BJ (cell line): ENCODE data around the gene LRP1B. TPM values are rescaled to one million over a fixed set of nuclear protein-coding genes. Genes with fewer than 3 reads are reported as not detected.

Experiments
- CTCF ChIA-PET: fragments of 350-600 bp; formaldehyde crosslinking; extraction: SDS; loops from one replicate; lab custom pipeline; 2021; ENCODE audit warnings: antibody characterized with exemption, inconsistent platforms; lab: Yijun Ruan, JAX
- POLR2A ChIA-PET: fragments of 300-600 bp; sonication (Branson Sonifier 250); formaldehyde crosslinking; extraction: SDS; loops from one replicate; lab custom pipeline; 2021; ENCODE audit warnings: antibody characterized with exemption; lab: Charles Lee
- DNase-seq: peaks from one replicate; pipeline ENCODE4 v3.0.0-alpha.2; 2011; ENCODE audit warnings: low read depth
- H3K27me3 ChIP-seq: 2 replicates; pipeline ENCODE4 v1.6.0; 2011; ENCODE audit warnings: low read length; ENCODE audit not compliant: control insufficient read depth, insufficient read depth
- H3K36me3 ChIP-seq: 2 replicates; pipeline ENCODE4 v1.5.1; 2011; ENCODE audit warnings: low read length; ENCODE audit not compliant: control insufficient read depth, insufficient read depth
- H3K4me3 ChIP-seq: 2 replicates; pipeline ENCODE4 v1.5.1; 2011; ENCODE audit warnings: low read depth, mild to moderate bottlenecking, control low read depth, low read length
- polyA plus RNA-seq: library from polyadenylated mRNA; depleted of rRNA; stranded (reverse); fragments of >200 nt; gene quantifications from 2 replicates; pipeline ENCODE4 v1.2.3, GENCODE V29; 2011
- TF ChIP-seq, protein P1 (sequence below): IDR thresholded peaks from 2 replicates; pipeline ENCODE4 v1.5.1; 2011; ENCODE audit warnings: low read depth, mild to moderate bottlenecking, control low read depth, inconsistent platforms, low read length, moderate library complexity; ENCODE audit not compliant: insufficient read depth

The LRP1B gene
- polyA plus RNA-seq, 1 experiment = 0.04 TPM

DNA sequence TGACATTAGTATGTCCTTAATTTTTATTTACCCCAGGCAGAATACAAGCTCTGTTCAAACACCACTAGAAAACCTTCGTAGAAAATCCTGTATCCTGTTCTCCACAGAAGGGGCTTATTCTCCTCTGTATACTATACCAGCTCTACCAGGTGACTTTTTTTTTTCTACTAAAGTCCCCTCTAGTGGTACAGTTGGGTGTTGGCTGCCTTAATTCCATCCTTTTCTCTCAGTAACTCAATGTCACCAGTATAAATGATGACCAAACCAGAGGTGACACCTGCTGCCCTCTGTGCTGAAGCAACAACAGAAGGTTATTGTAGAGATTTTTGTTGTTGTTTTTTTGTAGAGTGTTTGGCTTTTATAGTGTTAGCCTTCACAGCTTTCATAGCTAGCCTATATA is 1322.0 kb downstream of the LRP1B start:
- ChIA-PET CTCF (no interaction called here), POLR2A (no interaction called here)
- TF ChIP-seq, protein P1, sequence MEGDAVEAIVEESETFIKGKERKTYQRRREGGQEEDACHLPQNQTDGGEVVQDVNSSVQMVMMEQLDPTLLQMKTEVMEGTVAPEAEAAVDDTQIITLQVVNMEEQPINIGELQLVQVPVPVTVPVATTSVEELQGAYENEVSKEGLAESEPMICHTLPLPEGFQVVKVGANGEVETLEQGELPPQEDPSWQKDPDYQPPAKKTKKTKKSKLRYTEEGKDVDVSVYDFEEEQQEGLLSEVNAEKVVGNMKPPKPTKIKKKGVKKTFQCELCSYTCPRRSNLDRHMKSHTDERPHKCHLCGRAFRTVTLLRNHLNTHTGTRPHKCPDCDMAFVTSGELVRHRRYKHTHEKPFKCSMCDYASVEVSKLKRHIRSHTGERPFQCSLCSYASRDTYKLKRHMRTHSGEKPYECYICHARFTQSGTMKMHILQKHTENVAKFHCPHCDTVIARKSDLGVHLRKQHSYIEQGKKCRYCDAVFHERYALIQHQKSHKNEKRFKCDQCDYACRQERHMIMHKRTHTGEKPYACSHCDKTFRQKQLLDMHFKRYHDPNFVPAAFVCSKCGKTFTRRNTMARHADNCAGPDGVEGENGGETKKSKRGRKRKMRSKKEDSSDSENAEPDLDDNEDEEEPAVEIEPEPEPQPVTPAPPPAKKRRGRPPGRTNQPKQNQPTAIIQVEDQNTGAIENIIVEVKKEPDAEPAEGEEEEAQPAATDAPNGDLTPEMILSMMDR = no peak

DNA sequence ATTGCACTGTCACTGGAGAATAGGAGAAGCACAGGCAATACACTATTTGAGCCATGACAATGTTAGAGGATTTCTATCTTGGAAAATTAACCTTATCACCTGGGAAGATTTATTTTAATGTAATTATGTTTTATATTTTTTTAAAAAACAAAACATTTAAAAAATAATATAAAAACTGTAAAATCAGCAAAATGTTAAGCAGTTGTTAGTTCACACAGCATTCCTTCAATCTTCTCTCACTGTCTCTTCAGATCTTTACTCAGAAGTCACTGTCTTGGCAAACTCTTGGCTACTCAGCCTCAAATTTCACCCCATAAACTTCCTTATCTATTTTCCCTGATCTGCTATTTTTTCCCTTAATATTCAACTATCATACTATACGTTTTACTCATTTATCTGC is 1322.6 kb downstream of the LRP1B start:
- TF ChIP-seq, protein P1 = no peak
- H3K27me3 ChIP-seq = no peaks in the 10 kb centered on the region
- POLR2A ChIA-PET = no interaction called here
- CTCF ChIA-PET = no interaction called here
- no peak overlapping the region for H3K4me3 ChIP-seq
- no peaks in the 10 kb centered on the region for H3K36me3 ChIP-seq
- DNase-seq = no peak

More for the DNA sequence above, 1322.0 kb downstream of the LRP1B start:
- no peaks in the 10 kb centered on the region for H3K27me3 ChIP-seq
- DNase-seq = no peak
- H3K4me3 ChIP-seq = no peak overlapping the region
- H3K36me3 ChIP-seq = no peaks in the 10 kb centered on the region

DNA sequence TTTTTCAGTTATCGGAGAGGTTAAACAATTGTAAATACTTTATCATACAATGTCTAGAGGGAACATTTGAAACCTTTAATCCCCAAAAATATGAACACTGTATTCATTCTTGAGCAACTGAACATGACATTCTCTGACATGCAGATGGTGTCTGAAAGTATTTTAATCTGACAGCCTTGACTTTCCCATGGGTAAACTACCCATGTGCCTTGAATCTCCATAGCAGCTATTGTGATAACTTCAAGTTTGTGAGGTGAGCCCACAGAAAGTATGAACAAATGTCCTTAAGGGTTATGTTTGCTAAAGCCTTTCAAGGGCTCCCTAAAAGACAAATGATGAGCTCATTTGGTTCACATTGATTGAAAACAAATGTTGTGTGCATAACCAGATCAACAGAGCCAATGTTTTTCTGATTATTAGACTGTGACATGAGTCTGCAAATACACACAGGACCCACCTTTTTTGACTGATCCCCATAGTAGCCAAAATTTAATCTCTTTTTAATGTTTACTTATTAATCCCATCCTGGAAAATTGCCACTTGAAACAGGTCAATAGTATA is 1326.0 kb downstream of the LRP1B start:
- no peak for DNase-seq
- ChIA-PET CTCF (interaction anchor here (1.1 kb wide), 1 partner anchor 9 kb away, joined by 3 read pairs; no protein-coding TSS in a partner anchor), POLR2A (no interaction called here)
- Histone ChIP-seq H3K4me3 (no peak overlapping the region), H3K27me3 (no peaks in the 10 kb centered on the region), H3K36me3 (no peaks in the 10 kb centered on the region)
- TF ChIP-seq, protein P1 = no peak

DNA sequence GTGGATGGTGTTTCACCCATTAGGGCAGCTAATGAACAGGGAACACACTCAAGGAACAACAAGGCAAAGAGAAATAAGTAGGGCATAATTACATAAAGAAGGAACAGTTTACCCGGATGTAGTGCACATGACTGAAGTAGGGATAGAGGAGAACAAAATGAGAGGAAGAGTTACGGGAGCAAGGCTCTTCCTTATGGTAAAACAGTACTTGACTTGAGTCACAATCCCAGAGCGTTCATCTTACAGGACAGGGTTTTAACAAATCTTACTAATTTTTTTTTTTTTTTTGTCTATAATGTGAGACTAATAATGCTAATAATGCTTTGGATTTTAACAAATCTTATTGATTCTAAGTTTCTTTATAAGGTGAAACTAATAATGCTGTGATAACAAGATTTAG is 1329.5 kb downstream of the LRP1B start:
- Histone ChIP-seq H3K36me3 (no peaks in the 10 kb centered on the region), H3K4me3 (no peak overlapping the region), H3K27me3 (no peaks in the 10 kb centered on the region)
- no peak for DNase-seq
- ChIA-PET POLR2A (no interaction called here), CTCF (no interaction called here)
- TF ChIP-seq, protein P1 = no peak

DNA sequence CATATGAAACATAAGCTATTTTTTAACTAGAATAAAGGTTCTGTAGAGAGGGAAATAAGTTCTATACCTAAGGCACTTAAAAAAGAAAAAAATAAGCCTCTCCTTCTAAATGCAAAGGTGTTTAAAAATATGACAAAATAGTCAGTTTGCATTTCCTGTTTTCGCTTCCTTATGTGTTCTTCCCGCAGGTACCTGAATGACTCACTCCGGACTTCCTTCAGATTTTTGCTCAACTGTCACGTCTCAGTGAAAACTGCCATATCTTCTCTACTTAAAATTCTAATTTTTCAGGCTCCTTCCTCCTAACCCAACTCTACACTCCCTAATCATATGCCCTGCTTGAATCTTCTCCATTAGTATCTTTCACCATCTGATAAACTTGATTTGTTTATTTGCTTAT is 1333.1 kb downstream of the LRP1B start:
- POLR2A ChIA-PET = no interaction called here

More for the DNA sequence above, 1333.1 kb downstream of the LRP1B start:
- Histone ChIP-seq H3K27me3 (no peaks in the 10 kb centered on the region), H3K36me3 (no peaks in the 10 kb centered on the region), H3K4me3 (no peak overlapping the region)
- CTCF ChIA-PET = interaction anchor here (0.8 kb wide), 1 partner anchor 1447 kb away, joined by 3 read pairs; no protein-coding TSS in a partner anchor
- TF ChIP-seq, protein P1 = no peak
- no peak for DNase-seq
